Neural cell (in vitro differentiated cells): ENCODE results near the gene IFNA21. TPM values are rescaled to one million over a fixed set of nuclear protein-coding genes. Genes with fewer than 3 reads are reported as not detected.

Source experiments
- H2AFZ ChIP-seq: fragments of 200-600, 300-800 bp; sonication (generic), shearing (Covaris generic); 2 replicates; pipeline ENCODE4 v1.6.0; 2014; ENCODE audit warnings: low read depth, mild to moderate bottlenecking, antibody characterized with exemption, low read length, moderate library complexity
- H3F3A ChIP-seq: fragments of 200-600 bp; shearing (Covaris generic); 2 replicates; pipeline ENCODE4 v1.6.1; 2016; ENCODE audit warnings: mild to moderate bottlenecking, moderate library complexity, mixed read lengths, antibody characterized with exemption, low read length; ENCODE audit not compliant: insufficient read depth, poor library complexity, severe bottlenecking
- H3K27ac ChIP-seq: fragments of 200-600, 300-800 bp; sonication (generic), shearing (Covaris generic); 2 replicates; pipeline ENCODE4 v1.5.1; 2014; ENCODE audit warnings: mild to moderate bottlenecking, low read length, moderate library complexity
- H3K27me3 ChIP-seq: fragments of 300-800, 200-600 bp; sonication (generic), shearing (Covaris generic); 2 replicates; pipeline ENCODE4 v1.6.0; 2014; ENCODE audit warnings: mild to moderate bottlenecking, low read depth, low read length, moderate library complexity; ENCODE audit not compliant: insufficient read depth
- H3K36me3 ChIP-seq: fragments of 300-800, 200-600 bp; sonication (generic), shearing (Covaris generic); 2 replicates; pipeline ENCODE4 v1.5.1; 2014; ENCODE audit warnings: mild to moderate bottlenecking, antibody characterized with exemption, low read length, moderate library complexity; ENCODE audit not compliant: insufficient read depth
- H3K4me2 ChIP-seq: fragments of 300-800, 200-600 bp; sonication (generic), shearing (Covaris generic); 2 replicates; pipeline ENCODE4 v1.6.0; 2014; ENCODE audit warnings: mild to moderate bottlenecking, low read length
- H3K4me3 ChIP-seq: fragments of 300-800, 200-600 bp; sonication (generic), shearing (Covaris generic); 2 replicates; pipeline ENCODE4 v1.5.1; 2014; ENCODE audit warnings: mild to moderate bottlenecking, low read length, moderate library complexity
- H3K79me2 ChIP-seq: fragments of 200-600 bp; shearing (Covaris generic); replicated peaks from 2 replicates; pipeline ENCODE4 v1.6.0; 2014; ENCODE audit warnings: mild to moderate bottlenecking, low read length, moderate library complexity; ENCODE audit not compliant: insufficient read depth
- H3K9ac ChIP-seq: fragments of 300-800, 200-600 bp; sonication (generic), shearing (Covaris generic); 2 replicates; pipeline ENCODE4 v1.6.1; 2016; ENCODE audit warnings: mild to moderate bottlenecking, low read length, mixed read lengths
- H3K9me2 ChIP-seq: fragments of 200-600 bp; shearing (Covaris generic); 2 replicates; pipeline ENCODE4 v1.6.1; 2016; ENCODE audit warnings: mild to moderate bottlenecking, low read length, mixed read lengths; ENCODE audit not compliant: insufficient read depth
- H3K9me3 ChIP-seq: fragments of 200-600, 300-800 bp; sonication (generic), shearing (Covaris generic); 2 replicates; pipeline ENCODE4 v1.6.1; 2016; ENCODE audit warnings: mild to moderate bottlenecking, mixed run types, low read length, moderate library complexity, mixed read lengths
- H4K20me1 ChIP-seq: fragments of 200-600 bp; shearing (Covaris generic); 2 replicates; pipeline ENCODE4 v1.6.1; 2016; ENCODE audit warnings: mild to moderate bottlenecking, mixed run types; ENCODE audit not compliant: insufficient read depth
- EP300 ChIP-seq: fragments of 450-650 bp; conservative IDR thresholded peaks from 2 replicates; pipeline ENCODE4 v1.6.1; 2014; ENCODE audit warnings: antibody characterized with exemption, mild to moderate bottlenecking, moderate library complexity; ENCODE audit not compliant: poor library complexity, severe bottlenecking
- EZH2 ChIP-seq: fragments of 200-600, 300-800 bp; shearing (Covaris generic), sonication (generic); IDR thresholded peaks from 2 replicates; pipeline ENCODE4 v1.6.1; 2014; ENCODE audit warnings: antibody characterized with exemption, low read length, borderline replicate concordance, mild to moderate bottlenecking; ENCODE audit not compliant: insufficient read depth, poor library complexity, severe bottlenecking
- MXI1 ChIP-seq: fragments of 450-650 bp; conservative IDR thresholded peaks from 2 replicates; pipeline ENCODE4 v1.6.1; 2014; ENCODE audit warnings: antibody characterized with exemption, mild to moderate bottlenecking; ENCODE audit not compliant: poor library complexity, severe bottlenecking
- POLR2AphosphoS5 ChIP-seq: IDR thresholded peaks from 2 replicates; pipeline ENCODE4 v1.6.1; 2012
- RAD21 ChIP-seq: fragments of 450-650 bp; conservative IDR thresholded peaks from 2 replicates; pipeline ENCODE4 v1.6.1; 2014; ENCODE audit warnings: antibody characterized with exemption, mild to moderate bottlenecking, moderate library complexity
- SMC3 ChIP-seq: fragments of 450-650 bp; conservative IDR thresholded peaks from 2 replicates; pipeline ENCODE4 v1.6.1; 2014; ENCODE audit warnings: antibody characterized with exemption, mild to moderate bottlenecking, moderate library complexity; ENCODE audit not compliant: poor library complexity
- TAF1 ChIP-seq: IDR thresholded peaks from 2 replicates; pipeline ENCODE4 v1.6.1; 2012; ENCODE audit warnings: low read depth
- polyA plus RNA-seq: library from polyadenylated mRNA; depleted of rRNA; stranded (reverse); fragments of >200 nt; gene quantifications from 2 replicates; pipeline ENCODE4 v1.2.3, GENCODE V29; 2014
- TF ChIP-seq, protein P1 (sequence below): fragments of 450-650 bp; IDR thresholded peaks from 2 replicates; pipeline ENCODE4 v1.5.1; 2014; ENCODE audit warnings: antibody characterized with exemption, mild to moderate bottlenecking, moderate library complexity; ENCODE audit not compliant: poor library complexity, severe bottlenecking
- TF ChIP-seq, protein P2 (sequence below): IDR thresholded peaks from 2 replicates; pipeline ENCODE4 v1.6.1; 2012; ENCODE audit warnings: borderline replicate concordance

The IFNA21 gene
- polyA plus RNA-seq, 1 donor from 2014 or later = not detected

DNA sequence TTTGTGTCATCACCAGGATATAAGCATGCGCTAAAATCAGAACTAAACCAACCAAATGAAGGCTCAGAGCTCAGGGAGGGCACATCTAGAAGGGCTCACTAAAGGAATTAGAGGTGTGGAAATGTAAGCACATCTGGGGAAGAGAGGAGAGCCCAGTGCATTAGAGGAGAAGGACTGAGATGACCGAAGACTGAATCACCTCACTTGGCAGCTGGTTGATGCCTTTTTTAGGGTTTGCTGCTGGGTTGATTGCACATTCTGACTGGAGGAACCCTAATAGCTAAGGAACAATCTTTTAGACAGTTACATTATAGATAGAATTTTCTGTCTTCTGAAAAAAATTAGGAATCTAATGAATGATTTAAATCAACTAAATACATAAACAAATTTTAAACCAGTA, 8.2 kb upstream of the IFNA21 start:
- H3F3A ChIP-seq = no peaks in the 10 kb centered on the region
- no peak for TF ChIP-seq MXI1
- no peak for TF ChIP-seq POLR2AphosphoS5
- TF ChIP-seq, protein P1, sequence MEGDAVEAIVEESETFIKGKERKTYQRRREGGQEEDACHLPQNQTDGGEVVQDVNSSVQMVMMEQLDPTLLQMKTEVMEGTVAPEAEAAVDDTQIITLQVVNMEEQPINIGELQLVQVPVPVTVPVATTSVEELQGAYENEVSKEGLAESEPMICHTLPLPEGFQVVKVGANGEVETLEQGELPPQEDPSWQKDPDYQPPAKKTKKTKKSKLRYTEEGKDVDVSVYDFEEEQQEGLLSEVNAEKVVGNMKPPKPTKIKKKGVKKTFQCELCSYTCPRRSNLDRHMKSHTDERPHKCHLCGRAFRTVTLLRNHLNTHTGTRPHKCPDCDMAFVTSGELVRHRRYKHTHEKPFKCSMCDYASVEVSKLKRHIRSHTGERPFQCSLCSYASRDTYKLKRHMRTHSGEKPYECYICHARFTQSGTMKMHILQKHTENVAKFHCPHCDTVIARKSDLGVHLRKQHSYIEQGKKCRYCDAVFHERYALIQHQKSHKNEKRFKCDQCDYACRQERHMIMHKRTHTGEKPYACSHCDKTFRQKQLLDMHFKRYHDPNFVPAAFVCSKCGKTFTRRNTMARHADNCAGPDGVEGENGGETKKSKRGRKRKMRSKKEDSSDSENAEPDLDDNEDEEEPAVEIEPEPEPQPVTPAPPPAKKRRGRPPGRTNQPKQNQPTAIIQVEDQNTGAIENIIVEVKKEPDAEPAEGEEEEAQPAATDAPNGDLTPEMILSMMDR = no peak
- no peak for TF ChIP-seq EP300
- TF ChIP-seq, protein P2, sequence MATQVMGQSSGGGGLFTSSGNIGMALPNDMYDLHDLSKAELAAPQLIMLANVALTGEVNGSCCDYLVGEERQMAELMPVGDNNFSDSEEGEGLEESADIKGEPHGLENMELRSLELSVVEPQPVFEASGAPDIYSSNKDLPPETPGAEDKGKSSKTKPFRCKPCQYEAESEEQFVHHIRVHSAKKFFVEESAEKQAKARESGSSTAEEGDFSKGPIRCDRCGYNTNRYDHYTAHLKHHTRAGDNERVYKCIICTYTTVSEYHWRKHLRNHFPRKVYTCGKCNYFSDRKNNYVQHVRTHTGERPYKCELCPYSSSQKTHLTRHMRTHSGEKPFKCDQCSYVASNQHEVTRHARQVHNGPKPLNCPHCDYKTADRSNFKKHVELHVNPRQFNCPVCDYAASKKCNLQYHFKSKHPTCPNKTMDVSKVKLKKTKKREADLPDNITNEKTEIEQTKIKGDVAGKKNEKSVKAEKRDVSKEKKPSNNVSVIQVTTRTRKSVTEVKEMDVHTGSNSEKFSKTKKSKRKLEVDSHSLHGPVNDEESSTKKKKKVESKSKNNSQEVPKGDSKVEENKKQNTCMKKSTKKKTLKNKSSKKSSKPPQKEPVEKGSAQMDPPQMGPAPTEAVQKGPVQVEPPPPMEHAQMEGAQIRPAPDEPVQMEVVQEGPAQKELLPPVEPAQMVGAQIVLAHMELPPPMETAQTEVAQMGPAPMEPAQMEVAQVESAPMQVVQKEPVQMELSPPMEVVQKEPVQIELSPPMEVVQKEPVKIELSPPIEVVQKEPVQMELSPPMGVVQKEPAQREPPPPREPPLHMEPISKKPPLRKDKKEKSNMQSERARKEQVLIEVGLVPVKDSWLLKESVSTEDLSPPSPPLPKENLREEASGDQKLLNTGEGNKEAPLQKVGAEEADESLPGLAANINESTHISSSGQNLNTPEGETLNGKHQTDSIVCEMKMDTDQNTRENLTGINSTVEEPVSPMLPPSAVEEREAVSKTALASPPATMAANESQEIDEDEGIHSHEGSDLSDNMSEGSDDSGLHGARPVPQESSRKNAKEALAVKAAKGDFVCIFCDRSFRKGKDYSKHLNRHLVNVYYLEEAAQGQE = no peak
- TF ChIP-seq RAD21 = no peak
- no peak for TF ChIP-seq SMC3
- no peak for TF ChIP-seq TAF1
- no peak for TF ChIP-seq EZH2
- H3K9ac ChIP-seq = no peak overlapping the region
- no peak overlapping the region for H3K4me2 ChIP-seq
- no peak overlapping the region for H3K4me3 ChIP-seq
- H3K36me3 ChIP-seq = no peaks in the 10 kb centered on the region
- no peaks in the 10 kb centered on the region for H3K9me2 ChIP-seq
- H3K27me3 ChIP-seq = no peaks in the 10 kb centered on the region
- H3K9me3 ChIP-seq = no peaks in the 10 kb centered on the region
- no peaks in the 10 kb centered on the region for H3K79me2 ChIP-seq
- no peak overlapping the region for H2AFZ ChIP-seq
- no peak overlapping the region for H3K27ac ChIP-seq
- no peaks in the 10 kb centered on the region for H4K20me1 ChIP-seq

DNA sequence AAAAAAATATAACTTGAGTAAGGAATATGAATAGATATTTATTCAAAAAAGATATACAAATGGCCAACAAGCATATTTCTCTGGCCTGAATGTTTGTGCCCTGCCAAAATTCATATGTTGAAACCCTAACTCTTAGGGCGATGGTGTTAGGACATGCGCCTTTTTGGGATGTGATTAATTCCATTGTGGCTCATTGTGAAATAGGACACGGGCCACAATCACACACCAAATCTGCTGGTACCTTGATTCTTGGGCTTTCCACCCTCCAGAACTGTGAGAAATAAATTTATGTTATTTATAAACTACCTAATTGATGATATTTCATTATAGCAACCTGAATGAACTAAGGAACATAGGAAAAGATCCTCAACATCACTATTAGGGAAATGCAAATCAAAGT, 5.7 kb upstream of the IFNA21 start:
- Histone ChIP-seq H3K9me2 (no peaks in the 10 kb centered on the region), H3K79me2 (no peaks in the 10 kb centered on the region), H3K36me3 (no peaks in the 10 kb centered on the region), H3K27me3 (no peaks in the 10 kb centered on the region), H3K4me3 (no peak overlapping the region), H3K4me2 (no peak overlapping the region), H3K27ac (no peak overlapping the region), H2AFZ (no peak overlapping the region), H4K20me1 (no peaks in the 10 kb centered on the region), H3F3A (no peaks in the 10 kb centered on the region), H3K9ac (no peak overlapping the region), H3K9me3 (no peaks in the 10 kb centered on the region)
- TF ChIP-seq EZH2 (no peak), TAF1 (no peak), RAD21 (no peak), EP300 (no peak), POLR2AphosphoS5 (no peak), MXI1 (no peak), SMC3 (no peak)
- TF ChIP-seq, protein P1 = no peak
- TF ChIP-seq, protein P2 = no peak
